Rectal smooth muscle tissue (tissue), 1 donor: ENCODE results near the gene ZG16B.
A peak's percentile ranks its signal among the peaks of the same experiment; 100 is the strongest.

Experiments used
- H3K27ac ChIP-seq: one replicate; pipeline ENCODE4 v1.7.0; 2013; ENCODE audit warnings: low read depth, low read length, inconsistent platforms
- H3K27me3 ChIP-seq: one replicate; pipeline ENCODE4 v1.7.0; 2013; ENCODE audit warnings: low read length; ENCODE audit not compliant: control insufficient read depth, insufficient read depth
- H3K36me3 ChIP-seq: one replicate; pipeline ENCODE4 v1.7.0; 2013; ENCODE audit warnings: low read length; ENCODE audit not compliant: control insufficient read depth, insufficient read depth
- H3K4me1 ChIP-seq: one replicate; pipeline ENCODE4 v1.7.0; 2013; ENCODE audit warnings: low read length; ENCODE audit not compliant: control insufficient read depth, insufficient read depth
- H3K4me3 ChIP-seq: one replicate; pipeline ENCODE4 v1.7.0; 2013; ENCODE audit warnings: low read length
- H3K9ac ChIP-seq: one replicate; pipeline ENCODE4 v1.7.0; 2013; ENCODE audit warnings: low read length

Gene ZG16B

DNA sequence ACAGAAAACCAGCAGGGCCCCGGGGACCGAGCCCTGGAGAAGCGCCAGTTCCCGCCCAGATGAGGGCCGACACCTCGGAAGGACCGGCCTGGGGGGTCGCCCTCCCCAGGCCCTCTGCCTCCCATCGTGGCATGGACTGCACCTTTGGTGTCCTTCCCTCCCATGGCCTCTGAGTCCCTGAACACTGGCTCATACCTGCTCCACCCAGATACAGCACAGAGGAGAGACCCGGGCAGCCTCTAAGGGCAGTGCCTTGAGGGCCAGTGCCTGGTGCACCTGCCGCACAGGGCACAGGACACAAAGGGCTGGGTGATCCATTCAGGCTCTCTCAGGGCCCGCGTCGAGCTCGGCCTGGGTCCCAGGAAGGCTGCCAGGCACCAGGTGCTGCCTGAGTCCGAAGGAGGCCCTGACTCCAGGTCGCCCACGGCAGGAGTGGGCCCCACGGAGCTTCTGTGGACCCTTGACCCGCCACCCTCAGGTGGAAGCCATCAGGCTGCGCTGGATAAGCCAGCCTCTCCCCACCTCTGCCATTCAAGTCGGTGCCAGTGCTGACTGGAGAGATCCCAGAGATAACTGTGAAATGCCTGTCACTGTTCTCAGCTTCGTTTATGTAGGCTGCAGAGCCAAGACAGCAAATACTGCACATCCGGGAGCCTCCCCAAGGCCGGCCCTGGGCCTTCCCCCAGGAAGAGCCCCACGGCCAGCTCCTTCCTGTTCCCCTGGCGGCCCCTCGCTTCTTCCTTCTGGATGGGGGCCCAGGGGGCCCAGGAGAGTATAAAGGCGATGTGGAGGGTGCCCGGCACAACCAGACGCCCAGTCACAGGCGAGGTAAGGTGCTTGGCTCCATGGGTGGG is at the start of gene ZG16B:
ZG16B (plus strand) TSS at position 803 of the 854 bp plus-strand sequence. CDS start 139 bp downstream, outside the sequence.
- no peak within 1 kb of the TSS for H3K27ac ChIP-seq
- H3K36me3 ChIP-seq, result no peaks in the 10 kb centered on the region
- H3K27me3 ChIP-seq, result peaks cover 3% of the 10 kb centered on the region
- H3K9ac ChIP-seq, result no peak within 1 kb of the TSS
- H3K4me1 ChIP-seq, result no peaks in the 10 kb centered on the region
- H3K4me3 ChIP-seq, result no peak within 1 kb of the TSS

- H3K4me3 ChIP-seq, result no peak overlapping the region
- peaks cover 16% of the 10 kb centered on the region for H3K27me3 ChIP-seq
- no peaks in the 10 kb centered on the region for H3K36me3 ChIP-seq
- peaks cover 3% of the 10 kb centered on the region for H3K4me1 ChIP-seq
- H3K27ac ChIP-seq, result no peak overlapping the region
- no peak overlapping the region for H3K9ac ChIP-seq
Observed at GRCh38 chr16:2782583-2783351, 47.3 kb upstream of the ZG16B start.

DNA sequence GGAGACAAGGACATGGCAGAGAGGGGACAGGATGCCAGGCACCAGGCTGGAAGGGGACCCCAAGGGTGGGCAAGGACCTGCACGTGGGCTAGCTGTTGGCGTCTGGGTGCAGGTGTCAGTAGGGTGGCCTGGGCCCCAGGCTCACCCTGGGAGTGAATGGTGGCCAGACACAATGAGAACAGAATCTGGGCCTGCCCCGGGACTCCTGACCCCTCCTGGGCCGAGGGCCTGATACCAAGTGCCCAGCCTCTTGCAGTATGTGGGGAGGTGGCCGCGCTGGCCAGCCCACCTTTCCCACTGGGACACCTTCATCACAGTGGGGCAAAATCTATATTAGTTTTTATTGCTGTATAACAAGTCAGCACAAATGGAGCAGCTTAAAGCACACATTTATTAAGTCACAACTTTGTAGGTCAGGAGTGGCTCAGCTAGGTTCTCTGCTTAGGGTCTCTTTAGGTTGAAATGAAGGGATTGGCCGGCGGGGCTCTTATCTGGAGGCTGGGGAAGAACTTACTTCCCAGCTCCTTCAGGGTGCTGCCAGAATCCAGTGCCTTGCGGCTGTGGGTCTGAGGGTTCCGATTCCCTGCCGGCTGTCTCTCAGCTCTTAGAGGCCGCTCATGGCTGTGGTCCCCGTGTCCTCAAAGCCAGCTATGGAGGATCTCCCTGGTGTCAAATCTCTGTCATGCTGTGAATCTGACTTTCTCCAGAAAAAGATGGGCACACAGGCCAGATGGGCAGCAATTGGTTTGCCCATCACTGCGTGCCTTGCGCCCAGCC is 46.3 kb upstream of the ZG16B start:
- no peak overlapping the region for H3K4me3 ChIP-seq
- H3K4me1 ChIP-seq, result no peaks in the 10 kb centered on the region
- no peak overlapping the region for H3K27ac ChIP-seq
- H3K9ac ChIP-seq, result no peak overlapping the region
- peaks cover 19% of the 10 kb centered on the region for H3K27me3 ChIP-seq
- no peaks in the 10 kb centered on the region for H3K36me3 ChIP-seq

DNA sequence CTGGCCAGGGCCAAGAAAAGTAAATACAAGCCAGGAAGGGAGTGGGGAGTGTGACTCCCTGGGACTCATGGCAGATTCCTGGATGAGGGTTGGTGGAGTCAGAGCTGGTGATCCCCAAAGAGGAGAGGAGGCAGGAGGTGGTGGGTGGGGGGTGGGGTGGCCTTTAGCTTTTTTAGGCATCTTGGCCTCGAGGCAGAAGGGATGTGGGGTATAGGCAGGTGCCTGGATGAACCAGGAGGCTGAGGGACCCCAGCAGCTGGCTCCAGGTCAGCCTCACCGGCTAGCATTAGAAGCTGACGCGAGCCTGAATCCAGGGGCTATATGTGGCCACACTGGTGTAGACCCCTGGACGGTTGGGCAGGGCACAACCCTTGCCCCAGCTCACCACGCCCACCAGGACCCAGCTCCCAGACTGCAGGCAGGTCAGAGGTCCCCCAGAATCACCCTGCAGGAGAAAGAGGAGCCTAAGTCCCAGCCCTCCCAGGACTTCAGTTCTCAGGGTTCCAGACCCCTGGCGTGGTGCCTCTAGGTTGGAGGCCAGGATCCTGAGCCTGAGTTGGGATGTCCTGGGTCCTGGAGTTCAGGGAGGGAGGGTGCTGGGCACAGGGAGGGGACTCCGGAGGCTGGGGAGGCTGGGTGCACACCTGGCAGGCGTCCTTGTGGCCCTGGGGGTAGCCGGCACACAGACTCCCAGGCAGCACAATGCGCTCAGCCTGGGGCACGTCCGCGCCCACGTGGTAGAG is 45.6 kb upstream of the ZG16B start:
- H3K4me1 ChIP-seq, result no peaks in the 10 kb centered on the region
- no peak overlapping the region for H3K27ac ChIP-seq
- H3K4me3 ChIP-seq, result peak overlapping the region; percentile 43
- no peak overlapping the region for H3K9ac ChIP-seq
- peaks cover 19% of the 10 kb centered on the region for H3K27me3 ChIP-seq
- no peaks in the 10 kb centered on the region for H3K36me3 ChIP-seq

GRCh38 chr16:2785101-2785991 is 44.8 kb upstream of the ZG16B start:
- Histone ChIP-seq H3K36me3 (no peaks in the 10 kb centered on the region), H3K9ac (no peak overlapping the region), H3K27ac (no peak overlapping the region), H3K27me3 (peaks cover 19% of the 10 kb centered on the region), H3K4me1 (no peaks in the 10 kb centered on the region), H3K4me3 (peak overlapping the region; percentile 43)

DNA sequence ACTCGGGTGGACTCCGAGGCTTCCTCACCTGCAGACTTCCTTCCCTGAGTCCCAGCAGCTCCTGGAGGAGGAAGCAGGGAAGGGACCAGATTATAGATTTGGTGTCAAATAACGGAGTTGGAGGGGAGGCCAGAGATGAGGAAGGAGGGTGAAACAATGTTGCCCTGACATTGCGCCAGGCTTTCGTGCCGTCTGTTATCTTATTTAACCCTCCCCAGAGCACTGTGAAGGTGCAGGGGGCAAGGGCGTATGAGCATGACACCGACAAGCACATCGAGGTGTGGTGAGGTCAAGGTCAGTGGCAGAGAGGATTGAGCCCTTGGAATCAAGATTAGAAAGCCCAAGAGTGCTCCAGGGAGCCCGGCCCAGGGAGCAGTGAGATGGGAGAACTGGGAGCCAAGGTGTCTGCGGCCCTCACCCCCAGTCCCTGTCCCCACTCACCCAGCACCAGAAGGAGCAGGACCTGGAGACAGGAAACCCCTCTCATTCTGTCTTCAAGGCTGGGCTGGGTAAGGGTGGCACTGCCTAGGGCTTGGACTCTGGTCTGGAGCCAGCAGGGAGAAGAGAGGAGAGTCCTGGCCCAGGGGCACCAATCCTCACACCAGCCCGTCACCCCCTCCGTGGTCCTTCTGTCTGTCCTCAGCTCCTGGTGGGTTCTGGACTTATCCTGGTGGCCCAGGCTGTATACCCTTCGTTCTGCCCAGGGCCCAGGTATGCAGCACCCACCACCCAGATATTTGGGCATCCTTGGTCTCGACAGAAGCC is 43.9 kb upstream of the ZG16B start:
- Histone ChIP-seq H3K27me3 (peaks cover 19% of the 10 kb centered on the region), H3K27ac (no peak overlapping the region), H3K4me3 (no peak overlapping the region), H3K36me3 (no peaks in the 10 kb centered on the region), H3K4me1 (no peaks in the 10 kb centered on the region), H3K9ac (no peak overlapping the region)

GRCh38 chr16:2786826-2787151 is 43.3 kb upstream of the ZG16B start:
- H3K4me1 ChIP-seq, result no peaks in the 10 kb centered on the region
- H3K4me3 ChIP-seq, result no peak overlapping the region
- H3K36me3 ChIP-seq, result no peaks in the 10 kb centered on the region
- H3K9ac ChIP-seq, result no peak overlapping the region
- H3K27me3 ChIP-seq, result peaks cover 19% of the 10 kb centered on the region
- H3K27ac ChIP-seq, result no peak overlapping the region

DNA sequence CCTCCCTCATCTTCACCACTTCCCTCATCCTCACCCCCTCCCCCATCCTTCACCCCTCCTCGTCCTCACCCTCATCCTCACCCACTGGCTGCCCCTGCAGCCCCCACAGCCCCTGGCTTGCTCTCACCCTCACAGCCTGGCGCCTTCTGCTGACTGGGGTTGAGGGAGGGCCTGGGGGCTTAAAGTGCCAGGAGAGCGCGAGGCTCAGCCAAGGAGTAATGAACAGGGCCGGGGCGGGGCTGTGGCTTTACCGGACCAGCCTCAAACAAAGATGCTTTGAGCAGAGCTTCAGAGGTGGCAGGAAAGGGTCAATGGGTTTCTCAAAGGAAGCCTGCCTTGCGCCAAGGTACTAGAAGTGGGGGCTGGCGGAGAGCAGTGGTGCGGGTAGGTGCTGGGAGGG is 42.7 kb upstream of the ZG16B start, which contains the start of gene PRSS33:
PRSS33 (minus strand) TSS at position 155 of the 400 bp plus-strand sequence. CDS start 1,013 bp downstream, outside the sequence.
- Histone ChIP-seq H3K9ac (no peak within 1 kb of the TSS), H3K27me3 (peaks cover 19% of the 10 kb centered on the region), H3K36me3 (no peaks in the 10 kb centered on the region), H3K4me3 (no peak within 1 kb of the TSS), H3K27ac (no peak within 1 kb of the TSS), H3K4me1 (no peaks in the 10 kb centered on the region)

GRCh38 chr16:2787961-2788360 is 42.1 kb upstream of the ZG16B start:
- Histone ChIP-seq H3K9ac (no peak overlapping the region), H3K27me3 (peaks cover 19% of the 10 kb centered on the region), H3K4me3 (no peak overlapping the region), H3K36me3 (no peaks in the 10 kb centered on the region), H3K27ac (no peak overlapping the region), H3K4me1 (no peaks in the 10 kb centered on the region)

GRCh38 chr16:2790631-2791030 is 39.5 kb upstream of the ZG16B start:
- Histone ChIP-seq H3K4me3 (no peak overlapping the region), H3K27ac (no peak overlapping the region), H3K9ac (no peak overlapping the region), H3K27me3 (peaks cover 12% of the 10 kb centered on the region), H3K36me3 (no peaks in the 10 kb centered on the region), H3K4me1 (no peaks in the 10 kb centered on the region)
